Ishikawa (cell line): Measurements from ENCODE around the gene OSTC.

Experiments used
- CREB1 ChIP-seq: IDR thresholded peaks from 2 replicates; pipeline ENCODE4 v1.6.1; 2012; ENCODE audit warnings: low read depth
- EGR1 ChIP-seq: IDR thresholded peaks from 2 replicates; pipeline ENCODE4 v1.6.1; 2012

DNA sequence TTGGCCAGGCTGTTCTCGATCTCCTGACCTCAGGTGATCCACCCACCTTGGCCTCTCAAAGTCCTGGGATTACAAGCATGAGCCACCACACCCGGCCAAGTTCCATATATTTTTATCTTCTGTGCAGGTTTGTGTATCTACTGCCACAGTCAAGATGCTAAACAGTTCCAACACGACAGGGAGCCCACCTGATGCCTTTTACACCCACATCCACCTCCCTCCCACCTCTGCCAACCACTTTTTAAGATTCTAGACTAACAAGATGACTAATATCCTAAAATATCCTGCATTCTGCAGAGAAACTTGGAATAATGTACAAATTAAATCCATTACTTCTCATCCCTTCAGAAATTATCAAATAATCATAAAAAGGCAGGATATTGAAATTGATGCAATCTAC is 49.3 kb upstream of the OSTC start:
- TF ChIP-seq CREB1 (no peak), EGR1 (no peak)
